ENCODE measurements around the gene CTAGE4.
"Not testable (repeated sequence)": the region's sequence is repeated elsewhere in the genome, so short reads cannot be mapped to it uniquely, and the experiment has no call there.

DNA sequence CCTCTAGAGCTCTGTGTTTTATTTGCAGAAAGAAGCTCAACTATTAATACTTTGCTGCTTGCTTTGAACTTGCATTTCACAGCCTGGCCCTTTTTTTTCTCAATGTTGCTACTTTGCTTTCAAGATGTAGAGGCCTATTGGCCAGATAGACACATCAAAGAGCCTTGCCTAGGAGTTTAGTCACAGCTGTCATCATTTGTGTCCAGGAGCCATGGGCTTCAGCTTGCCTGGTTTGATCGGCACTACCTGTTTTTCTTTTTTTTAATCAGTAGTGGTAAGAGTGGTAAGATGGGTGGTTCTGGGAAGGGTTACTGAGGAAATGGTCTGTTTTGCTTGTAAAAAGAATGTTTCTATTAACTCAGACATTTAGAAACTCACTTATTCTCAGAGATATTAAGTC is 18.7 kb downstream of the CTAGE4 start:
- TF ChIP-seq, protein P1, sequence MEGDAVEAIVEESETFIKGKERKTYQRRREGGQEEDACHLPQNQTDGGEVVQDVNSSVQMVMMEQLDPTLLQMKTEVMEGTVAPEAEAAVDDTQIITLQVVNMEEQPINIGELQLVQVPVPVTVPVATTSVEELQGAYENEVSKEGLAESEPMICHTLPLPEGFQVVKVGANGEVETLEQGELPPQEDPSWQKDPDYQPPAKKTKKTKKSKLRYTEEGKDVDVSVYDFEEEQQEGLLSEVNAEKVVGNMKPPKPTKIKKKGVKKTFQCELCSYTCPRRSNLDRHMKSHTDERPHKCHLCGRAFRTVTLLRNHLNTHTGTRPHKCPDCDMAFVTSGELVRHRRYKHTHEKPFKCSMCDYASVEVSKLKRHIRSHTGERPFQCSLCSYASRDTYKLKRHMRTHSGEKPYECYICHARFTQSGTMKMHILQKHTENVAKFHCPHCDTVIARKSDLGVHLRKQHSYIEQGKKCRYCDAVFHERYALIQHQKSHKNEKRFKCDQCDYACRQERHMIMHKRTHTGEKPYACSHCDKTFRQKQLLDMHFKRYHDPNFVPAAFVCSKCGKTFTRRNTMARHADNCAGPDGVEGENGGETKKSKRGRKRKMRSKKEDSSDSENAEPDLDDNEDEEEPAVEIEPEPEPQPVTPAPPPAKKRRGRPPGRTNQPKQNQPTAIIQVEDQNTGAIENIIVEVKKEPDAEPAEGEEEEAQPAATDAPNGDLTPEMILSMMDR (IDR thresholded peaks at IDR 0.05), result not testable (repeated sequence)
- TF ChIP-seq POLR2A (IDR thresholded peaks at IDR 0.05), result not testable (repeated sequence)

Measured in esophagus squamous epithelium (tissue), 4 donors.